Measurements from ENCODE around the gene INSIG1.

DNA sequence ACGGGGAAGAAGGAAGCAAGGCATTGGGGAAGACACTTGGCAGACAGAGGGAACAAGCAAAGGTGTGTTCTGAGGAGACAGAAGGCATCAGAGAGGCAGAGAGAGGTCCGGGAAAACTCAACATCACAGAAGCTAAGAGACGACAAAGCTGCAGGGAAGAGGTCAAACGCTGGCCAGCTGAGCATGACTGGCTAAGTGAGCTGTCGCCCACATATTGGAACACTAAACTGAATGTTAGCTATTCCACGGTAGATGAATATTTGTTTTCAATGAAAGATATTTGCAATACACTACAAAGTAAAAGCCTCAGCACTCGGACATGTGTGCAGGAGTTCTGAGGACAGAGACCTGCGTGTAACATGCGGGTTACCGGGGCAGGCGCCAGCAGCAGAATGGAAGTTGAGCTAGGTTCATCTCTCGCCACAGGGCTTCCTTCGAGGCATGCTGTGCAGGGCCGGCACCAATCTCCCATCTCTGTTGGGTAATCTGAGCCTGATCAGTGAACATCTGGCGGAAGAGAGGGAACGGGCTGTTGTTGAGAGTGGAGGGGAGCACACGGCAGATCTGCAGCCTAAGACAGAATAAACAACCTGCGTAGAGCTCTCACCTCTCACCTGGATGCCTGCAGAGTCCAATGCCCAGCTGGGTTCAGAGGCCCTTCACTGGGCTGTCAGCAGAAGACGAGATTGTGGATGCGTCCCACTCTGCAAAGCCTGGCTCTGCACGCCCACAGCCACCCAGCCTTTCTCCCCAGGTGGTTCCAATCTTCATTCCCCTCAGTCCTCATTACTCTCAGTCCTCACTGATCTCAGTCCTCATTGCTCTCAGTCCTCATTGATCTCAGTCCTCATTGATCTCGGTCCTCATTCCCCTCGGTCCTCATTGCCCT lies 35.9 kb downstream of the INSIG1 start:
- TF ChIP-seq, protein P1, sequence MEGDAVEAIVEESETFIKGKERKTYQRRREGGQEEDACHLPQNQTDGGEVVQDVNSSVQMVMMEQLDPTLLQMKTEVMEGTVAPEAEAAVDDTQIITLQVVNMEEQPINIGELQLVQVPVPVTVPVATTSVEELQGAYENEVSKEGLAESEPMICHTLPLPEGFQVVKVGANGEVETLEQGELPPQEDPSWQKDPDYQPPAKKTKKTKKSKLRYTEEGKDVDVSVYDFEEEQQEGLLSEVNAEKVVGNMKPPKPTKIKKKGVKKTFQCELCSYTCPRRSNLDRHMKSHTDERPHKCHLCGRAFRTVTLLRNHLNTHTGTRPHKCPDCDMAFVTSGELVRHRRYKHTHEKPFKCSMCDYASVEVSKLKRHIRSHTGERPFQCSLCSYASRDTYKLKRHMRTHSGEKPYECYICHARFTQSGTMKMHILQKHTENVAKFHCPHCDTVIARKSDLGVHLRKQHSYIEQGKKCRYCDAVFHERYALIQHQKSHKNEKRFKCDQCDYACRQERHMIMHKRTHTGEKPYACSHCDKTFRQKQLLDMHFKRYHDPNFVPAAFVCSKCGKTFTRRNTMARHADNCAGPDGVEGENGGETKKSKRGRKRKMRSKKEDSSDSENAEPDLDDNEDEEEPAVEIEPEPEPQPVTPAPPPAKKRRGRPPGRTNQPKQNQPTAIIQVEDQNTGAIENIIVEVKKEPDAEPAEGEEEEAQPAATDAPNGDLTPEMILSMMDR (IDR thresholded peaks at IDR 0.05; ENCODE audit: borderline replicate concordance, extremely low read depth, low read length, poor library complexity, severe bottlenecking) = no peak
- no peak for TF ChIP-seq EZH2 (IDR thresholded peaks at IDR 0.05; ENCODE audit: borderline replicate concordance, low read depth, low read length, severe bottlenecking)

All from DND-41 (cell line).